ENCODE measurements around the gene PTPRZ1.

Gene PTPRZ1

GRCh38 chr7:121890833-121891232, 17.9 kb downstream of the PTPRZ1 start:
- in situ Hi-C loops (cut with MboI; ENCODE audit: low sequenced_read_pairs) = no loop called here

- in situ Hi-C loops (cut with MboI; ENCODE audit: low sequenced_read_pairs) = no loop called here
Measured at GRCh38 chr7:121891731-121892130, 18.8 kb downstream of the PTPRZ1 start.

GRCh38 chr7:121901026-121901425, 28.1 kb downstream of the PTPRZ1 start:
- in situ Hi-C loops (cut with MboI; ENCODE audit: low sequenced_read_pairs) = no loop called here

GRCh38 chr7:121904120-121904519, 31.2 kb downstream of the PTPRZ1 start:
- in situ Hi-C loops (cut with MboI; ENCODE audit: low sequenced_read_pairs) = no loop called here

- in situ Hi-C loops (cut with MboI; ENCODE audit: low sequenced_read_pairs) = no loop called here
Measured at GRCh38 chr7:121908042-121908441, 35.1 kb downstream of the PTPRZ1 start.

- in situ Hi-C loops (cut with MboI; ENCODE audit: low sequenced_read_pairs) = no loop called here
Measured at GRCh38 chr7:121909716-121910345, 36.9 kb downstream of the PTPRZ1 start.

- in situ Hi-C loops (cut with MboI; ENCODE audit: low sequenced_read_pairs) = no loop called here
Measured at GRCh38 chr7:121913947-121914675, 41.1 kb downstream of the PTPRZ1 start.

- in situ Hi-C loops (cut with MboI; ENCODE audit: low sequenced_read_pairs) = no loop called here
Measured at GRCh38 chr7:121914676-121915279, 41.8 kb downstream of the PTPRZ1 start.

GRCh38 chr7:121916211-121916610, 43.2 kb downstream of the PTPRZ1 start:
- in situ Hi-C loops (cut with MboI; ENCODE audit: low sequenced_read_pairs) = no loop called here

GRCh38 chr7:121919986-121920385, 47.0 kb downstream of the PTPRZ1 start:
- in situ Hi-C loops (cut with MboI; ENCODE audit: low sequenced_read_pairs) = no loop called here

GRCh38 chr7:121924269-121925186, 51.6 kb downstream of the PTPRZ1 start:
- in situ Hi-C loops (cut with MboI; ENCODE audit: low sequenced_read_pairs) = no loop called here

- in situ Hi-C loops (cut with MboI; ENCODE audit: low sequenced_read_pairs) = no loop called here
Measured at GRCh38 chr7:121931149-121931902, 58.4 kb downstream of the PTPRZ1 start.

- in situ Hi-C loops (cut with MboI; ENCODE audit: low sequenced_read_pairs) = no loop called here
Measured at GRCh38 chr7:121932768-121933167, 59.8 kb downstream of the PTPRZ1 start.

GRCh38 chr7:121936951-121937623, 64.1 kb downstream of the PTPRZ1 start:
- in situ Hi-C loops (cut with MboI; ENCODE audit: low sequenced_read_pairs) = no loop called here

- in situ Hi-C loops (cut with MboI; ENCODE audit: low sequenced_read_pairs) = no loop called here
Measured at GRCh38 chr7:121938429-121938996, 65.6 kb downstream of the PTPRZ1 start.

- in situ Hi-C loops (cut with MboI; ENCODE audit: low sequenced_read_pairs) = no loop called here
Measured at GRCh38 chr7:121940918-121941317, 68.0 kb downstream of the PTPRZ1 start.

- in situ Hi-C loops (cut with MboI; ENCODE audit: low sequenced_read_pairs) = no loop called here
Measured at GRCh38 chr7:121941830-121942229, 68.9 kb downstream of the PTPRZ1 start.

- in situ Hi-C loops (cut with MboI; ENCODE audit: low sequenced_read_pairs) = no loop called here
Measured at GRCh38 chr7:121945066-121945465, 72.1 kb downstream of the PTPRZ1 start.

- in situ Hi-C loops (cut with MboI; ENCODE audit: low sequenced_read_pairs) = no loop called here
Measured at GRCh38 chr7:121945480-121946236, 72.7 kb downstream of the PTPRZ1 start.

Measured in HL-60/S4 treated with phorbol 12-myristate 13-acetate at 8.2 ng/mL for 4 days and 3 days (cell line).